IMR-90 (cell line): Measurements from ENCODE around the gene SLC25A6. TPM values are rescaled to one million over a fixed set of nuclear protein-coding genes. Genes with fewer than 3 reads are reported as not detected.

Experiments
- ATAC-seq: fragments of 200-7000 bp; cut with Tn5 transposase; 2 replicates; pipeline ENCODE4 v1.9.1; 2020; ENCODE audit warnings: low read depth, mild to moderate bottlenecking, moderate library complexity
- BruUV-seq: library from RNA; stranded (reverse); fragments of 400-500 nt; replicated peaks from 2 replicates; lab custom pipeline; 2021; lab: Mats Ljungman, UMichigan
- CTCF ChIA-PET: fragments of 300-600 bp; formaldehyde crosslinking; extraction: SDS; loops from one replicate; lab custom pipeline; 2021; ENCODE audit warnings: antibody characterized with exemption; lab: Yijun Ruan, JAX
- POLR2A ChIA-PET: fragments of 300-600 bp; sonication (Branson Sonifier 250); formaldehyde crosslinking; loops from one replicate; lab custom pipeline; 2022; ENCODE audit warnings: antibody characterized with exemption; ENCODE audit not compliant: unreplicated experiment; lab: Charles Lee
- DNase-seq: peaks from one replicate; pipeline ENCODE4 v3.0.0; 2013
- H2AFZ ChIP-seq: replicated peaks from 2 replicates; pipeline ENCODE3; 2013; ENCODE audit warnings: low read length, mild to moderate bottlenecking; ENCODE audit not compliant: poor library complexity
- H2AK5ac ChIP-seq: 2 replicates; pipeline ENCODE4 v1.6.1; 2013; ENCODE audit warnings: low read depth, low read length, inconsistent platforms
- H2AK9ac ChIP-seq: replicated peaks from 2 replicates; pipeline ENCODE3; 2013; ENCODE audit warnings: mild to moderate bottlenecking, low read depth, low read length, moderate library complexity; ENCODE audit not compliant: poor library complexity
- H2BK120ac ChIP-seq: 2 replicates; pipeline ENCODE4 v1.6.1; 2013; ENCODE audit warnings: low read depth, low read length, inconsistent platforms
- H2BK15ac ChIP-seq: 3 replicates; pipeline ENCODE4 v1.6.1; 2013; ENCODE audit warnings: low read depth, low read length, inconsistent platforms
- H2BK20ac ChIP-seq: 2 replicates; pipeline ENCODE4 v1.6.1; 2013; ENCODE audit warnings: low read depth, mild to moderate bottlenecking, inconsistent platforms, low read length, moderate library complexity
- H2BK5ac ChIP-seq: 2 replicates; pipeline ENCODE4 v1.6.1; 2013; ENCODE audit warnings: mild to moderate bottlenecking, low read depth, low read length, inconsistent platforms; ENCODE audit not compliant: poor library complexity, severe bottlenecking
- H3K14ac ChIP-seq: replicated peaks from 2 replicates; pipeline ENCODE4 v1.6.1; 2013; ENCODE audit warnings: low read depth, low read length, inconsistent platforms
- H3K18ac ChIP-seq: 2 replicates; pipeline ENCODE4 v1.6.1; 2013; ENCODE audit warnings: low read depth, low read length, control low read depth
- H3K23ac ChIP-seq: 2 replicates; pipeline ENCODE4 v1.6.1; 2013; ENCODE audit warnings: low read depth, low read length, inconsistent platforms
- H3K27ac ChIP-seq: 2 replicates; pipeline ENCODE4 v1.5.1; 2013; ENCODE audit warnings: mild to moderate bottlenecking, control low read depth, low read length; ENCODE audit not compliant: insufficient read depth
- H3K27me3 ChIP-seq: 2 replicates; pipeline ENCODE4 v1.6.1; 2013; ENCODE audit warnings: low read length; ENCODE audit not compliant: control insufficient read depth, insufficient read depth
- H3K36me3 ChIP-seq: 2 replicates; pipeline ENCODE4 v1.6.1; 2013; ENCODE audit warnings: low read length, mixed read lengths; ENCODE audit not compliant: control insufficient read depth, insufficient read depth
- H3K4ac ChIP-seq: 2 replicates; pipeline ENCODE4 v1.6.1; 2013; ENCODE audit warnings: low read depth, low read length, inconsistent platforms
- H3K4me1 ChIP-seq: 2 replicates; pipeline ENCODE4 v1.6.1; 2013; ENCODE audit warnings: low read length, mixed read lengths; ENCODE audit not compliant: control insufficient read depth, insufficient read depth
- H3K4me2 ChIP-seq: 2 replicates; pipeline ENCODE4 v1.6.1; 2013; ENCODE audit warnings: low read depth, mild to moderate bottlenecking, control low read depth, low read length, moderate library complexity
- H3K4me3 ChIP-seq: 2 replicates; pipeline ENCODE4 v1.5.1; 2013; ENCODE audit warnings: low read depth, mild to moderate bottlenecking, control low read depth, low read length, moderate library complexity; ENCODE audit not compliant: insufficient read depth
- H3K56ac ChIP-seq: 2 replicates; pipeline ENCODE4 v1.6.1; 2013; ENCODE audit warnings: low read length, inconsistent platforms; ENCODE audit not compliant: insufficient read depth; ENCODE audit errors: extremely low read depth
- H3K79me1 ChIP-seq, 2 experiments: 2 replicates each; pipeline ENCODE4 v1.6.1; 2013; ENCODE audit warnings: low read length in 2 of 2, inconsistent platforms in 1 of 2, low read depth in 1 of 2
- H3K9ac ChIP-seq: 2 replicates; pipeline ENCODE4 v1.6.1; 2013; ENCODE audit warnings: low read depth, low read length, control low read depth
- H3K9me1 ChIP-seq: 2 replicates; pipeline ENCODE4 v1.6.1; 2013; ENCODE audit warnings: low read length, inconsistent platforms; ENCODE audit not compliant: insufficient read depth
- H3K9me3 ChIP-seq: 2 replicates; pipeline ENCODE4 v1.6.1; 2013; ENCODE audit warnings: low read length; ENCODE audit not compliant: control insufficient read depth, insufficient read depth
- H4K20me1 ChIP-seq: 2 replicates; pipeline ENCODE4 v1.6.1; 2013; ENCODE audit warnings: low read length, inconsistent platforms; ENCODE audit not compliant: insufficient read depth
- H4K5ac ChIP-seq: 2 replicates; pipeline ENCODE4 v1.6.1; 2013; ENCODE audit warnings: mild to moderate bottlenecking, low read depth, low read length, control low read depth
- H4K8ac ChIP-seq, 2 experiments: 2 replicates each; pipeline ENCODE4 v1.6.1; 2013; ENCODE audit warnings: low read depth in 2 of 2, low read length in 2 of 2, control low read depth in 1 of 2, inconsistent platforms in 1 of 2
- H4K91ac ChIP-seq: 2 replicates; pipeline ENCODE4 v1.6.1; 2013; ENCODE audit warnings: low read depth, low read length, inconsistent platforms; ENCODE audit not compliant: insufficient read depth
- CEBPB ChIP-seq: IDR thresholded peaks from 2 replicates; pipeline ENCODE4 v1.6.1; 2012; ENCODE audit warnings: low read depth, low read length, improper control_type of control experiment
- RAD21 ChIP-seq: IDR thresholded peaks from 2 replicates; pipeline ENCODE4 v1.6.1; 2012; ENCODE audit warnings: low read length, improper control_type of control experiment
- WGBS, 2 experiments: methylation state at CpG; one replicate each; pipeline versions ENCODE4 v1.1.5 to v1.1.7; 2013; ENCODE audit warnings: missing lambda C conversion rate in 2 of 2; ENCODE audit not compliant: insufficient read length in 1 of 2; ENCODE audit errors: extremely low coverage in 2 of 2; 5-methylcytosine and 5-hydroxymethylcytosine counted together
- dilution Hi-C: fragments of 300-500 bp; cut with HindIII; formaldehyde crosslinking; loops from one replicate; pipeline ENCODE4 v1.14.3; 2018; ENCODE audit warnings: low sequenced_read_pairs; ENCODE audit not compliant: unreplicated experiment
- in situ Hi-C: fragments of 300-500 bp; cut with MboI; formaldehyde crosslinking; loops from 3 replicates; pipeline ENCODE4 v1.14.3; 2019; ENCODE audit warnings: low sequenced_read_pairs, inconsistent platforms, mixed read lengths
- intact Hi-C: fragments of 100-400 bp; cut with micrococcal nuclease; formaldehyde crosslinking; loops from 2 replicates; pipeline ENCODE4 v1.10.0; 2022
- polyA plus RNA-seq, 3 experiments: library from polyadenylated mRNA; depleted of rRNA; stranded (reverse); fragments of >200 nt; gene quantifications; 2 replicates each; pipeline ENCODE4 v1.2.3, GENCODE V29; 2012; ENCODE audit warnings: low replicate concordance in 1 of 3
- total RNA-seq: library from RNA; depleted of rRNA; stranded (reverse); fragments of >200 nt; gene quantifications from 2 replicates; pipeline ENCODE4 v1.2.3, GENCODE V29; 2012
- TF ChIP-seq, protein P1 (sequence below): fragments of 150-350 bp; IDR thresholded peaks from 2 replicates; pipeline ENCODE4 v1.6.1; 2017; ENCODE audit warnings: mild to moderate bottlenecking, antibody characterized with exemption, low read length, low read depth

Gene SLC25A6
- total and polyA plus RNA-seq, 2 of the 4 experiments (the other 2 are of a cell fraction) = 166 to 565 TPM

DNA sequence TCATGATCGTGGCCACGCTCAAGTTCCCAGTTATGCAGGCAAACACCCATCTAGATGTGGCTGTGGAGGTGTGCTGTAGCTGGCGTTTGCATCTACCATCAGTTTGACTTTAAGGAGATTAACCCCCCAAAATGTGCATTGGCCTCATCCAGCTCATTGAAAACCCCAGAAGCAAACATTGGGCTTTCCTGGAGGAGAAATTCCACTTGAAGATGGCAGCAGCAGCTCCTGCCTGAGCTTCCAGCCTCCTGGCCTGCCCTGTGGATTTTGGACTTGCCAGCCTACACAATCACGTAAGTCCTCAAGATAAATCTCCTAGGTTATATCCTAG lies 30.2 kb upstream of the SLC25A6 start:
- Histone ChIP-seq H2BK20ac (no peak overlapping the region), H3K27ac (no peak overlapping the region), H2BK5ac (no peak overlapping the region), H4K20me1 (no peaks in the 10 kb centered on the region), H4K8ac (no peak overlapping the region), H2BK15ac (no peak overlapping the region), H3K36me3 (peaks cover 62% of the 10 kb centered on the region), H2AK5ac (no peak overlapping the region), H3K4me1 (no peaks in the 10 kb centered on the region), H2BK120ac (no peak overlapping the region), H3K14ac (no peak overlapping the region), H3K18ac (no peak overlapping the region), H3K4me2 (no peak overlapping the region), H3K56ac (no peak overlapping the region), H3K9me3 (peaks cover 27% of the 10 kb centered on the region), H3K9ac (no peak overlapping the region), H3K79me1 (no peaks in the 10 kb centered on the region; a peak in 1 of 4 replicates), H2AK9ac (peak overlapping the region; percentile 24), H3K9me1 (no peaks in the 10 kb centered on the region), H4K91ac (no peak overlapping the region), H3K27me3 (no peaks in the 10 kb centered on the region), H2AFZ (no peak overlapping the region), H3K23ac (no peak overlapping the region), H3K4ac (no peak overlapping the region), H3K4me3 (no peak overlapping the region), H4K5ac (no peak overlapping the region)
- no peak for TF ChIP-seq RAD21
- TF ChIP-seq, protein P1, sequence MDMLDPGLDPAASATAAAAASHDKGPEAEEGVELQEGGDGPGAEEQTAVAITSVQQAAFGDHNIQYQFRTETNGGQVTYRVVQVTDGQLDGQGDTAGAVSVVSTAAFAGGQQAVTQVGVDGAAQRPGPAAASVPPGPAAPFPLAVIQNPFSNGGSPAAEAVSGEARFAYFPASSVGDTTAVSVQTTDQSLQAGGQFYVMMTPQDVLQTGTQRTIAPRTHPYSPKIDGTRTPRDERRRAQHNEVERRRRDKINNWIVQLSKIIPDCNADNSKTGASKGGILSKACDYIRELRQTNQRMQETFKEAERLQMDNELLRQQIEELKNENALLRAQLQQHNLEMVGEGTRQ = no peak
- TF ChIP-seq CEBPB = no peak
- CTCF ChIA-PET = no interaction called here
- BruUV-seq = no TSS peak
- in situ Hi-C loops = no loop called here
- POLR2A ChIA-PET = no interaction called here
- 100% methylated on average over 1 of the region's 4 CpGs; no CpG with 5 or more reads in 1 of the 2 experiments for WGBS, 2 experiments
- intact Hi-C loops = no loop called here
- ATAC-seq (no peak), DNase-seq (no peak)
- dilution Hi-C loops = no loop called here
